GM21723 (cell line): ENCODE measurements around the gene POLDIP3.
A peak's percentile ranks its signal among the peaks of the same experiment; 100 is the strongest.
"Not testable (repeated sequence)": the region's sequence is repeated elsewhere in the genome, so short reads cannot be mapped to it uniquely, and the experiment has no call there.

Experiments
- ATAC-seq: cut with Tn5 transposase; IDR thresholded peaks from one replicate; pipeline ENCODE4 v1.9.1; 2021; ENCODE audit warnings: mild to moderate bottlenecking, moderate library complexity; ENCODE audit not compliant: unreplicated experiment

Gene POLDIP3

GRCh38 chr22:42620084-42620483 is 5.4 kb upstream of the POLDIP3 start:
- ATAC-seq = no peak

- no peak for ATAC-seq
Observed at GRCh38 chr22:42619261-42620063, 4.8 kb upstream of the POLDIP3 start.

GRCh38 chr22:42617155-42617983 is 2.7 kb upstream of the POLDIP3 start:
- ATAC-seq = no peak

- ATAC-seq = not testable (repeated sequence)
Observed at GRCh38 chr22:42615860-42616175, 1.1 kb upstream of the POLDIP3 start.

- peak; percentile 57 for ATAC-seq
Observed at GRCh38 chr22:42615092-42615859, 593 bp upstream of the POLDIP3 start.

- peak; percentile 7 for ATAC-seq
Observed at GRCh38 chr22:42613872-42614301, 796 bp downstream of the POLDIP3 start.

- no peak for ATAC-seq
Observed at GRCh38 chr22:42612336-42612735, 2.3 kb downstream of the POLDIP3 start.

- no peak for ATAC-seq
Observed at GRCh38 chr22:42611051-42611450, 3.6 kb downstream of the POLDIP3 start.

- ATAC-seq = no peak
Observed at GRCh38 chr22:42610186-42610585, 4.5 kb downstream of the POLDIP3 start.

- ATAC-seq = no peak
Observed at GRCh38 chr22:42608823-42609361, 5.8 kb downstream of the POLDIP3 start.

GRCh38 chr22:42608136-42608822 is 6.4 kb downstream of the POLDIP3 start:
- no peak for ATAC-seq

GRCh38 chr22:42607641-42608040 is 7.0 kb downstream of the POLDIP3 start:
- not testable (repeated sequence) for ATAC-seq

GRCh38 chr22:42604403-42604802 is 10.3 kb downstream of the POLDIP3 start:
- no peak for ATAC-seq

- ATAC-seq = no peak
Observed at GRCh38 chr22:42603427-42603826, 11.3 kb downstream of the POLDIP3 start.

- no peak for ATAC-seq
Observed at GRCh38 chr22:42602470-42602869, 12.2 kb downstream of the POLDIP3 start.

GRCh38 chr22:42601879-42602465 is 12.7 kb downstream of the POLDIP3 start:
- ATAC-seq = no peak

GRCh38 chr22:42596863-42597530 is 17.7 kb downstream of the POLDIP3 start:
- no peak for ATAC-seq

GRCh38 chr22:42596336-42596735 is 18.3 kb downstream of the POLDIP3 start:
- no peak for ATAC-seq

- ATAC-seq = no peak
Observed at GRCh38 chr22:42595434-42595833, 19.2 kb downstream of the POLDIP3 start.

GRCh38 chr22:42591987-42592386 is 22.7 kb downstream of the POLDIP3 start:
- no peak for ATAC-seq
